Superior temporal gyrus (tissue), 1 donor: ENCODE measurements around the gene QSOX1.
"Not testable (repeated sequence)": the region's sequence is repeated elsewhere in the genome, so short reads cannot be mapped to it uniquely, and the experiment has no call there.

Source experiments
- DNase-seq: peaks from one replicate; pipeline ENCODE4 v3.0.0-alpha.2; 2016; ENCODE audit errors: extremely low spot score

Gene QSOX1

GRCh38 chr1:180154325-180155181 lies at the start of gene QSOX1:
Gene QSOX1, plus strand, starts transcription at chr1:180154869. Its CDS starts 39 bp downstream, at chr1:180154908.
- peak; percentile 86 for DNase-seq

- DNase-seq = no peak
Observed at GRCh38 chr1:180112091-180112490, 42.6 kb upstream of the QSOX1 start.

GRCh38 chr1:180112984-180113647 lies 41.6 kb upstream of the QSOX1 start:
- no peak for DNase-seq

- no peak for DNase-seq
Observed at GRCh38 chr1:180114396-180114945, 40.2 kb upstream of the QSOX1 start.

- no peak for DNase-seq
Observed at GRCh38 chr1:180116964-180117763, 37.5 kb upstream of the QSOX1 start.

- DNase-seq = no peak
Observed at GRCh38 chr1:180117764-180118116, 36.9 kb upstream of the QSOX1 start.

- no peak for DNase-seq
Observed at GRCh38 chr1:180119837-180120236, 34.8 kb upstream of the QSOX1 start.

- no peak for DNase-seq
Observed at GRCh38 chr1:180123463-180123936, 31.2 kb upstream of the QSOX1 start.

- DNase-seq = no peak
Observed at GRCh38 chr1:180130651-180131050, 24.0 kb upstream of the QSOX1 start.

GRCh38 chr1:180131510-180131909 lies 23.2 kb upstream of the QSOX1 start:
- DNase-seq = no peak

GRCh38 chr1:180133193-180133592 lies 21.5 kb upstream of the QSOX1 start:
- DNase-seq = no peak

- not testable (repeated sequence) for DNase-seq
Observed at GRCh38 chr1:180133688-180134087, 21.0 kb upstream of the QSOX1 start.

- no peak for DNase-seq
Observed at GRCh38 chr1:180135535-180135934, 19.1 kb upstream of the QSOX1 start.

GRCh38 chr1:180136331-180136967 lies 18.2 kb upstream of the QSOX1 start:
- no peak for DNase-seq

- no peak for DNase-seq
Observed at GRCh38 chr1:180136968-180137356, 17.7 kb upstream of the QSOX1 start.

- no peak for DNase-seq
Observed at GRCh38 chr1:180137776-180138175, 16.9 kb upstream of the QSOX1 start.

- DNase-seq = no peak
Observed at GRCh38 chr1:180141381-180141934, 13.2 kb upstream of the QSOX1 start.

GRCh38 chr1:180143359-180143758 lies 11.3 kb upstream of the QSOX1 start:
- DNase-seq = no peak

- DNase-seq = no peak
Observed at GRCh38 chr1:180144659-180145357, 9.9 kb upstream of the QSOX1 start.

- DNase-seq = no peak
Observed at GRCh38 chr1:180145446-180145845, 9.2 kb upstream of the QSOX1 start.

GRCh38 chr1:180150982-180151381 lies 3.7 kb upstream of the QSOX1 start:
- no peak for DNase-seq
